ENCODE results near the gene ZDHHC7. TPM values are rescaled to one million over a fixed set of nuclear protein-coding genes. Genes with fewer than 3 reads are reported as not detected.

The ZDHHC7 gene
- total and polyA plus RNA-seq, 9 of the 15 experiments (the other 6 are each of a cell fraction or from before 2014, with no cell fraction given), result 1.7 to 49.7 (median 37.4) TPM

DNA sequence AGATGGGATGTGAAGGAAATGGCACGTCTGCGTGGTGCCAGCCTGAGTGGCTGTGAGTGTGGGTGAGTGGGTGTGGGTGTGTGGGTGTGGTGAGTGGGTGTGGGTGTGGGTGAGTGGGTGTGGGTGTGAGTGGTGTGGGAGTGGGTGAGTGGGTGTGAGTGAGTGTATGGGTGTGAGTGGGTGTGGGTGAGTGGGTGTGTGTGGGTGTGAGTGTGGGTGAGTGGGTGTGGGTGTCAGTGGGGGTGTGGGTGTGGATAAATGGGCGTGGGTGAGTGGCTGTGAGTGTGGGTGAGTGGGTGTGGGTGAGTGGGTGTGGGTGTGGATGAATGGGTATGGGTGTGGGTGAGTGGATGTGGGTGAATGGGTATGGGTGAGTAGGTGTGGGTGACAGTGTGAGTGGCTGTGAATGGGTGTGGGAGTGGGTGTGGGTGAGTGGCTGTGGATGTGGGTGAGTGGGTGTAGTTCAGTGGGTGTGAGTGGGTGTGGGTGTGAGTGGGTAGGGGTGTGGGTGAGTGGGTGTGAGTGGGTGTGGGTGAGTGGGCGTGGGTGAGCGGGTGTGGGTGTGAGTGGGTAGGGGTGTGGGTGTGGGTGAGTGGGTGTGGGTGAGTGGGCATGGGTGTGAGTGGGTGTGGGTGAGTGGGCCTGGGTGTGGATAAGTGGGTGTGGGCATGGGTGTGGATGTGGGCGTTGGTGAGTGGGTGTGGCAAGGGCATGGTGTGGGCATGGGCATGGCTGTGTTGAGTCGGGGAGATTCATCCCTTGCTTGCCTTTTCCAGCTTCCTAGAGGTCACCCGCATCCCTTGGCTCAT is 80.8 kb downstream of the ZDHHC7 start (continued):
- peak in 1 of 2 experiments; percentile 7; a peak in 1 of 4 replicates for TF ChIP-seq TEAD1 (CRISPR knock-in tag; IDR thresholded peaks at IDR 0.05)
- TF ChIP-seq, protein P1, sequence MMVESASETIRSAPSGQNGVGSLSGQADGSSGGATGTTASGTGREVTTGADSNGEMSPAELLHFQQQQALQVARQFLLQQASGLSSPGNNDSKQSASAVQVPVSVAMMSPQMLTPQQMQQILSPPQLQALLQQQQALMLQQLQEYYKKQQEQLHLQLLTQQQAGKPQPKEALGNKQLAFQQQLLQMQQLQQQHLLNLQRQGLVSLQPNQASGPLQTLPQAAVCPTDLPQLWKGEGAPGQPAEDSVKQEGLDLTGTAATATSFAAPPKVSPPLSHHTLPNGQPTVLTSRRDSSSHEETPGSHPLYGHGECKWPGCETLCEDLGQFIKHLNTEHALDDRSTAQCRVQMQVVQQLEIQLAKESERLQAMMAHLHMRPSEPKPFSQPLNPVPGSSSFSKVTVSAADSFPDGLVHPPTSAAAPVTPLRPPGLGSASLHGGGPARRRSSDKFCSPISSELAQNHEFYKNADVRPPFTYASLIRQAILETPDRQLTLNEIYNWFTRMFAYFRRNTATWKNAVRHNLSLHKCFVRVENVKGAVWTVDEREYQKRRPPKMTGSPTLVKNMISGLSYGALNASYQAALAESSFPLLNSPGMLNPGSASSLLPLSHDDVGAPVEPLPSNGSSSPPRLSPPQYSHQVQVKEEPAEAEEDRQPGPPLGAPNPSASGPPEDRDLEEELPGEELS (CRISPR knock-in tag; IDR thresholded peaks at IDR 0.05; ENCODE audit: borderline replicate concordance), result peak; percentile 3; the same call in 1 of the 2 replicates
- no peak for TF ChIP-seq ZNF263 (CRISPR knock-in tag; IDR thresholded peaks at IDR 0.05; ENCODE audit: borderline replicate concordance)
- TF ChIP-seq WHSC1 (IDR thresholded peaks at IDR 0.05; ENCODE audit: low read length), result no peak
- TF ChIP-seq DPF2 (IDR thresholded peaks at IDR 0.05), result peak; percentile 43; the same call in 1 of the 2 replicates
- peak; percentile 31 for TF ChIP-seq CHD4 (IDR thresholded peaks at IDR 0.05; ENCODE audit: insufficient read depth, insufficient replicate concordance, low read depth, low read length, poor library complexity, severe bottlenecking)
- TF ChIP-seq, protein P2, sequence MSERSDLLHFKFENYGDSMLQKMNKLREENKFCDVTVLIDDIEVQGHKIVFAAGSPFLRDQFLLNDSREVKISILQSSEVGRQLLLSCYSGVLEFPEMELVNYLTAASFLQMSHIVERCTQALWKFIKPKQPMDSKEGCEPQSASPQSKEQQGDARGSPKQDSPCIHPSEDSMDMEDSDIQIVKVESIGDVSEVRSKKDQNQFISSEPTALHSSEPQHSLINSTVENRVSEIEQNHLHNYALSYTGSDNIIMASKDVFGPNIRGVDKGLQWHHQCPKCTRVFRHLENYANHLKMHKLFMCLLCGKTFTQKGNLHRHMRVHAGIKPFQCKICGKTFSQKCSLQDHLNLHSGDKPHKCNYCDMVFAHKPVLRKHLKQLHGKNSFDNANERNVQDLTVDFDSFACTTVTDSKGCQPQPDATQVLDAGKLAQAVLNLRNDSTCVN (CRISPR knock-in tag; IDR thresholded peaks at IDR 0.05), result peak; percentile 51; the same call in 1 of the 2 replicates
- TF ChIP-seq, protein P3, sequence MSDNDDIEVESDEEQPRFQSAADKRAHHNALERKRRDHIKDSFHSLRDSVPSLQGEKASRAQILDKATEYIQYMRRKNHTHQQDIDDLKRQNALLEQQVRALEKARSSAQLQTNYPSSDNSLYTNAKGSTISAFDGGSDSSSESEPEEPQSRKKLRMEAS (CRISPR knock-in tag; IDR thresholded peaks at IDR 0.05), result peak; percentile 70; the same call in 1 of the 2 replicates
- TF ChIP-seq, protein P4, sequence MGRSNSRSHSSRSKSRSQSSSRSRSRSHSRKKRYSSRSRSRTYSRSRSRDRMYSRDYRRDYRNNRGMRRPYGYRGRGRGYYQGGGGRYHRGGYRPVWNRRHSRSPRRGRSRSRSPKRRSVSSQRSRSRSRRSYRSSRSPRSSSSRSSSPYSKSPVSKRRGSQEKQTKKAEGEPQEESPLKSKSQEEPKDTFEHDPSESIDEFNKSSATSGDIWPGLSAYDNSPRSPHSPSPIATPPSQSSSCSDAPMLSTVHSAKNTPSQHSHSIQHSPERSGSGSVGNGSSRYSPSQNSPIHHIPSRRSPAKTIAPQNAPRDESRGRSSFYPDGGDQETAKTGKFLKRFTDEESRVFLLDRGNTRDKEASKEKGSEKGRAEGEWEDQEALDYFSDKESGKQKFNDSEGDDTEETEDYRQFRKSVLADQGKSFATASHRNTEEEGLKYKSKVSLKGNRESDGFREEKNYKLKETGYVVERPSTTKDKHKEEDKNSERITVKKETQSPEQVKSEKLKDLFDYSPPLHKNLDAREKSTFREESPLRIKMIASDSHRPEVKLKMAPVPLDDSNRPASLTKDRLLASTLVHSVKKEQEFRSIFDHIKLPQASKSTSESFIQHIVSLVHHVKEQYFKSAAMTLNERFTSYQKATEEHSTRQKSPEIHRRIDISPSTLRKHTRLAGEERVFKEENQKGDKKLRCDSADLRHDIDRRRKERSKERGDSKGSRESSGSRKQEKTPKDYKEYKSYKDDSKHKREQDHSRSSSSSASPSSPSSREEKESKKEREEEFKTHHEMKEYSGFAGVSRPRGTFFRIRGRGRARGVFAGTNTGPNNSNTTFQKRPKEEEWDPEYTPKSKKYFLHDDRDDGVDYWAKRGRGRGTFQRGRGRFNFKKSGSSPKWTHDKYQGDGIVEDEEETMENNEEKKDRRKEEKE (IDR thresholded peaks at IDR 0.05; ENCODE audit: borderline replicate concordance in 1 of 2, control insufficient read depth in 1 of 2, low read depth in 2 of 2, low read length in 1 of 2), result peak in 1 of 2 experiments; percentile 35; a peak in 1 of 4 replicates
- TF ChIP-seq ZNF583 (CRISPR knock-in tag; IDR thresholded peaks at IDR 0.05), result no peak
- TF ChIP-seq NFIC (IDR thresholded peaks at IDR 0.05), result no peak; the same call in none of the 2 replicates
- TF ChIP-seq HNRNPUL1 (IDR thresholded peaks at IDR 0.05; ENCODE audit: low read length), result peak; percentile 92
- peak; percentile 40; the same call in 1 of the 2 replicates for TF ChIP-seq MYBL2 (IDR thresholded peaks at IDR 0.05; ENCODE audit: low read depth)
- TF ChIP-seq MYBL2 (CRISPR knock-in tag; IDR thresholded peaks at IDR 0.05; ENCODE audit: borderline replicate concordance), result no peak; the same call in 1 of the 2 replicates
- 0 out of 2 replicates have a peak, but pooled peaks have one; percentile 28 for TF ChIP-seq ZNF232 (CRISPR knock-in tag; IDR thresholded peaks at IDR 0.05)
- peak; percentile 88 for TF ChIP-seq MTA1 (IDR thresholded peaks at IDR 0.05; ENCODE audit: borderline replicate concordance)
- peak; percentile 49; the same call in 1 of the 2 replicates for TF ChIP-seq STAG1 (CRISPR knock-in tag; IDR thresholded peaks at IDR 0.05; ENCODE audit: borderline replicate concordance)
- peak; percentile 91 for TF ChIP-seq SMARCA5 (IDR thresholded peaks at IDR 0.05)
- no peak for TF ChIP-seq SMAD1 (IDR thresholded peaks at IDR 0.05; ENCODE audit: low read depth, low read length, partially characterized antibody)

Measured in K562 (cell line).